Activated T-cell treated with anti-CD3 and anti-CD28 coated beads for 1 hour (primary cell): ENCODE measurements around the gene ABHD15.

Experiments used
- DNase-seq: peaks from one replicate; pipeline ENCODE4 v3.0.0-alpha.2; 2020; ENCODE audit warnings: low read depth

Gene ABHD15

DNA sequence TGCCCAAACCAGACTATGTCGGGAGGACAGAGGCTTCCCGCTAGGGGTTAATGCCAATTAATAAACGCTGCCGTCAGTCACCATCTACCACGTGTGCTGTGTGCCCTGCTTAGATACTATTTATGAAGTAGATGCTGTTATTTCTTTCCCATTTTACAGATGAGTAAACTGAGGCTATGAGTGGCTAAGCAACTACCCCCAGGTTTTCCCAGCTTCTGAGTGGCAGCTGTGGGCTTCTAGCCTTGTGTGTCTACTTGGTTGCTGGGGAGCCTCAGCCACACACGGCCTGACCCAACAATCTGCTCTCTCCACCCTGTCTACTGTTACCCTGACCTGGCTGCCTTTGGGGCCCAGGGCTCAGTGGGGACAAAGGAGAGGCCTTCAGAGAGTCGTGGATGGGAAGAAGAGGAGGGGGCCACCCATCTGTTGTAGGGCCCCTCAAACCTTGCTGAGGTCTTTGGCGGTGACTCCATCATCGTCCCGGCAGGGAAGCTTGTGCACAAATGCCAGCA is 15.5 kb upstream of the ABHD15 start:
- DNase-seq: no peak

DNA sequence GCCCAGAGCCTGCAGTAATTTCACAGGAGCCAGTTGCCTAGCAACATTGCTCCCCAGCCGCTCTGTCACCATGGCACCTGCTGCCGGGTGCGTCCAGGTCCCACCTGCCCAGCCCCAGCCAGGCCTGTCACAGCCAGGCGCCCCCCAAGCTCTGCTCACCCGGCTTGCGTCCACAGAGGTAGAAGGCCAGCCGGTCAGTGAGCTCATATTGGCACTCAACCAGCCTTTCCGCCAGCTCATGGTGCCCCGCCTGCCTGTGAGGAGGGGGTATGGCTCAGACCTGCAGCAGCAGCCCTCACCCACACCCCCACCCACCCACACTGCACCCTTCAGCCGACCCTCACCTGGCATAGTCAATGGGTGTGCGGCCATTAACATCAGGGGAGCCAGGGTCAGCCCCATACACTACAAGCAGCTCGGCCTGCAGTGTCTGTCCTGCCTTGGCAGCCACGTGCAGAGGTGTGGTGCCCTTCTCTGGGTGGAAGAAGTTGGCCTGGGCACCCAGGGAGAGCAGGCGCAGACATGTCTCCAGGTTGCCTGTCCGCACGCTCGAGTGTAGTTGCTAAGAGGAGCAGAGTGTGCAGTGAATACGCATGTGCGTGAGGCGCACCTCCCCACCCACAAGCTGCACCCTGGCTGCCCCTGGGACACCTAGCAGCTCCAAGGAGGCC is 14.9 kb upstream of the ABHD15 start:
- no peak for DNase-seq

DNA sequence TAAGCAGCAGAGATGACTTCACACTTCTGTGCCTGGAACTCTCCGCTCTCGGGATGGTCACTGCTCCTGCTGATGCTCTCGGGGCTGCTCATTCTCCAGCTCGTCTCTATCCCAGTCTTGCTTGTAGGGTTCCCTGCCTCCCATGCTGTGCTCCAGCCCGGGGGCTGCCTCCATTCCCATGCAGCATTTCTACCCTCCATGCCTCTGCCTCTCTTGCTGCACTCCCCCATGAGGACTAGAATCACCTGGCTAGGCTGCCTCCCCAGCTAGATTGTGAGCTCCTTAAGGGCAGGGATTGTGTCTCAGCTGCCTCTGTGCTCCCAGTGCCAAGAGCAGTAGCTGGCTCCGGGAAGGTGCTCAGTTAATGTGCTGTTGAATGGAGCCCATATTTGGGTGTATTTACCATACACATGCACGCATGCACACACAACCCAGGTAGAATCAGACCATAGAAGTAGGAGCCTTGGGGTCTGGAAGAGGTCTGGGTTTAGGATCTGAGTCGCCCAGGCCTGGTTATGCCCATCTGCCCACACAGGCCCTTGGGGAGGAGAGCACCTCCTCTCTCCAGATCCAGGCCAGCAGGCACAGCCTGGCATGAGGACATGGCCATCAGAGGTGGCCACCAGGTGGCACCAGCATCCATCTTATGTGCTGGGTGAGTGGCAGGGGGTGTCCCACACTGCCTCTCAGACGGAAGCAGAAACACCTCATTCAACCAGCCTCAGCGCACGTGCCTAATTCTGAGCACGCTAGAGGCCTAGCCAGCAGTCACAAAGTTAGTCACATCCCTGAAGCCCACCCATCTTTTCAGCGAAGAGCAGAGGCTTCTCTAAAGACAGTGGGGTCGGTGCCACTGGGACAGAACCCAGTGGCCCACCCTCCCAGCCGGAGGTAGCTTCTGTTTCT is 13.3 kb upstream of the ABHD15 start:
- DNase-seq: peak; percentile 85

DNA sequence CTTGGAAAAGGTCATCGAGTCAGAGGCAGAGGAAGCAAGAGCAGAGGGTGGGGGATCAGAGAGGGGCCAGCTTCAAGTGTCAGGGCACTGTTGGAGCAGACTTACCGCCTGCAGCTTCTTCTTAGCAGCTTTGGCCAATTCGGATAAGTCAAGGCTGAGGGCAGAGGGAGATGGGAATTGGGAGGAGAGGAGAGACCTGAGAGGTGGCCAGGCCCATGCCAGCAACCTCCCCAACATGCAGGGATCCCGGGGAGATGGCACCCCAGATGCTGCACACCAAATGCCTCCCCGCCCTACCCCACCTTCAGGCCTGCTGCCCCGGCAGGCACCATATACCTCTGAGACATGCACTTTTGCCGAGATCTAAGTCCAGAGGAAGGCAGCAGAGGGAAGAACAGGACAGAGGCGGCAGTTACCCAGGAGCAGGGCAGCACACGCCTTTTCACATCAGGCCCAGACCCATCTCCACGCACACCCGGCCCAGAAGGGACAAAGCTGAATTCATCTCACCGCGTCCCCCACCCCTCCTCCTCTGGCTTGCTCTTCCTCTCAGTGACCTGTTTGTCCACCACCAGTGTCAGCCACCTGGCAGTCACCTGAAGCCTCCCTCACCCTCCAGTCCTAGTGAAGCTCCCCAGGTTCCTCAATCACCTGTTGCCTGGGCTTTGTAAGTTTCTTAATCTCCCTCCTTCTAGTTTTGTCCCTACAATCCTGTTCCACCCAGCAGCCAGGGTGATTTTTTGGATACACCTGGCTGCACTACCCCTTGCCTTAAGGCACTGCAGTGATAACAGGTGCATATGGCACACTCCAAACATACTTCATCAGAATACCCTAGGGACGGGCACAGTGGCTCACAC is 12.0 kb upstream of the ABHD15 start:
- DNase-seq: no peak

DNA sequence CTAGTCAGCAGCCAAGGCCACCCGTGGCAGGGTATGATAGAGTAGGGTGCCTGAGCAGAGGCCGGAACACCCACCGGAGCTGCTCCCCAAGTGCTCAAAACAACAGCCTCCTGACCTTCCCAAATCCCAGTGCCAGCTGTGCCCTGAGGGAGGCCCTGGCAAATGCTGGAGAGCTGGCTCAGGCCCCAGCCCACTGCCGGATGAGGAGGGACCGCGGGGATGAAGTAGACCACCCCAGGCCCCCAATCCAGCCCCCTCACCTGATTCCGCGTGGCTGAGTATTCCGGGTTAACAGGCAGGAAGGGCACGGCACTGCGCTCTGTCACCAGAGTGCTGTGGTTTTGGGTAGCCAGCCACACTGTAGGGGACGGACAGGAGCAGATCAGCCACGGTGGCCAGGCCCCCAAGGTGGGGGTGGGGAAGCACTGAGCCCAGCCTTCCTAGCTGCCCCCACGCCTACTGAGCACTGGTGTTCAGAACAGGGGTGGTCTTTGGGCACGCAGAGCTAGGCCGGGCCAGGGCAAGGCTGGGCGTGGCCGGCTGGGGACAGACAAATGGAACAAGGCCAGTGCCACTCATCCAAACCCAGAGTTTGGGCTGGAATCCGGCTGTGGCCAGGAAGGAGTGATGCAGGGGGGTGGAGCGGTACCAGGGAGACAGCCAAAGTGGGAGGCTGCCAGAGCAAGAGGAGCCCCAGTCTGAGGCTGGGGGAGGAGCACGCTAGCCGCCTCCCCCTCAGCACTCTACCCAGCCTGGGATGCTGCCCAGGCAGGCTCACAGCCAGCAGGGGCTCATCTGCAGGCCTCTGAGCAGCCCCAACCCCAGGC is 10.8 kb upstream of the ABHD15 start:
- no peak for DNase-seq

DNA sequence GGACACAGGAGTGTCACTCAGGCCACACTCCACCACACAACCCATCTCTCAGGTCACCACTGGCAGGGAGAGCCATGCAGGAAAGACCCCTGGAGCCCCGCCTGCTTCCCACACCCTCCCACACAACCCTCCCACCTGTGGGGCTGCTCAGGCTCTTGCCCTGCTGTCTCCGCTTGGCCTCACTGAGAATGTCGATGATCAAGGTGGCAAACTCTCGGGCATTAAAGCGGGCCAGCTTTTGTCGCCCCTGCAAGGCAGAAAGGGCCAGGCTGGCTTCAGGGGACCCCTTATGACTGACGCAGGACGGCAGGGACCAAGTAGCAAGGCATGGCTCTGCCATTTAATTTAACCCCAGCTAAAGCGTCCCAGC is 10.1 kb upstream of the ABHD15 start:
- DNase-seq: no peak

DNA sequence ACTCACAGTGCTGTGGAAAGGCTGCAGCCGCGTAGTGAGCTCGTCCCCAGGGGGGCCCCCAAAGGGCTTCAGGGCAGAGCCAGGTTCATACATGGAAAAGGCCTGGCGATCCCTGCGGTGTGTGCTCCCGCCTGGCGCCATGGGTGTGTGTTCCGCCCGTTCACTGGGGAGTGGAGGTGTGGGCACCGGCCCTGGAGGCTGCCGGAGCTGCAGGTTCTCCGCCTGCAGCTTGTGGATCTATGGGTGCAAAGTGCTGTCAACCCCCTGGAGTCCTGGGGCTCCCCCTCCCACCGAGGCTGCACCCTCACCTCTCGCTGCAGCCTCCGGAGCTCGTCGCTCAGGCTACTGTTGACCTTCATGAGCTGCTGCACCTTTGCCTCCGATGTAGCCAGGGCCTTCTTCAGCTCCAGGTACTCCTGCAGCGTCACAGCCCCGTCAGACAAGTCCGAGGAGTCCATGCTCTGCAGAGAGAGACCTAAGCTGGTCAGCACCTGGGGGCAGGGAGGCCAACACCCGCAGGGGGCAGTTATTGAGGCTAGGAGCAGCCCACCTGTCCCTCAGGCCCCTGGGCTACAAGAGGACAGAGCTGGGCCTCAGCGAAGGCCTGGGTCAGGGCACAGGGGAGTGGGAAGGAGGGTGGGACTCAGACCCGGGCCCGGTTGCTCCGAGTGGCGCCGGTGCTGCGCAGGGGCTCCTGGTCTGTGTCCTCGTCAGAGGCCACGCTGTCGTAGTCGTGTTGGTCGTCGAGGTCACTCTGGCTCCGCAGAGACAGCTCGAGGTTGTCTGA is 9.6 kb upstream of the ABHD15 start:
- DNase-seq: no peak

DNA sequence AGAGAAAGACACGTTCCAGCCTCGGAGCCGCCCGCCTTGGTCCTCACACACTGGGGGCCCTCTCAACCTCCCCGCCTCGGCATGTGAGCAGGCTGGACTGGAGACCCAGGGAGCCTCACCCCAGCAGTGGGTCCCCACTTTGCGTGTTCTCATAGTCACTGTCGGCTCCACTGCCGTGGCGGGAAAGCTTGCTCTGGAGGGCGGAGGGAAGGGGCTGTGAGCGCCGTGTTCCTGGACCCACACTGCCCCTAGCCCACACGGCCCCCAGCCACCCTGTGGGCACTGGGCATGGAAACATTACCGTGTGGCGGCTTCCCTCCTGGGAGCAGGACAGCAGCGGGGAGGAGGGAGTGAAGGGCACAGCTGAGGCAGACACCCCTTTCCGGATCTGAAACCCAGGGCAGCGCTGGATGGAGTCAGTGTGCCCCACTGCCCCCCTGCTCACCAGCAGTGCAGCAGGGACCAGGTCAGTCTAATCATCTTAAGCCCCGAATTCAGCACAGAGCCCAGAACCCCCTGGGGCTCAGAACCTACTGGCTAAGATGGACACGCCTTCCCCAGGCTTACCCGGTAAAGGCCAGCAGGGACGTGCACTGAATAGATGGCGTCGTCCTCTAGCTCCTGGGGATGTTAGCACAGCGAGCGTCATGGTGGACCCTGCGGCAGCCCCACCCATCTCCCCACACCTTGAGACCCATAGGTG is 8.8 kb upstream of the ABHD15 start:
- DNase-seq: no peak

DNA sequence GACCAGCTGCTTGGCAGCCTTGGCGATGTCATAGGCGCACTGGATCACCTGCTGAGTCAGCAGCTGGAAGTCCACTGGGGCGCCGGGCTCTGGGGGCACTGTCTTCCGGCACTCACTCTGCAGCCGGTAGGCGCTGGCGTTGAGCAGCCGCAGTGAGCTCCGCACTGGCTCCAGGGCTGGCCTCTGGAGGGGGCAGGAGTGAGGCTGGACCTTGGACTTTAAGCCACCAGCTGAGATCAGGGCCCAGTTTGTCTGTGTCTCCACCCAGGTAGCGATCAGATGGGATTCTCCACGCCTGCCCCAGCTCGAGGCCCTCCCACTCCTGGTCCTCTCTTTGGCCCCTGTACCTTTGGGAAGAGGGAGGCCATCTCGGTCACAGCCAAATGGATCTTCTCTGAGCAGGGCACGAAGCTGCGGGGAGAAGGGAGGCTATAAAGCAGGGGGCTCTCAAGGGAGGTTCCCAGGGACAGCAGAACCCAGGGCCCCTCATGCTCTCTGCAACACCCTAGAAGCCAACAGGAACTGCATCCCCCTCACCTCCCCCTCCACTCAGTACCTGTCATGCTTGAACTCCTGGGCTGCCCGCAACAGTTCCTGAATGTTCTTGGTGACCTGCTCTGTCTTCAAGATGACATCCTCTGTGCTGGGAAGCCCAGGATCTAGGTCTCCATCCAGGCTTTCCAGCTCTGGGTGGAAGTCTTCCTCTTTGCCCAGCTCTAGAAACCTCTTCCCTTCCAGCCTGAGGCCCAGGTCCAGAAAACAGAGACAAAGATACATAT is 8.1 kb upstream of the ABHD15 start:
- no peak for DNase-seq

DNA sequence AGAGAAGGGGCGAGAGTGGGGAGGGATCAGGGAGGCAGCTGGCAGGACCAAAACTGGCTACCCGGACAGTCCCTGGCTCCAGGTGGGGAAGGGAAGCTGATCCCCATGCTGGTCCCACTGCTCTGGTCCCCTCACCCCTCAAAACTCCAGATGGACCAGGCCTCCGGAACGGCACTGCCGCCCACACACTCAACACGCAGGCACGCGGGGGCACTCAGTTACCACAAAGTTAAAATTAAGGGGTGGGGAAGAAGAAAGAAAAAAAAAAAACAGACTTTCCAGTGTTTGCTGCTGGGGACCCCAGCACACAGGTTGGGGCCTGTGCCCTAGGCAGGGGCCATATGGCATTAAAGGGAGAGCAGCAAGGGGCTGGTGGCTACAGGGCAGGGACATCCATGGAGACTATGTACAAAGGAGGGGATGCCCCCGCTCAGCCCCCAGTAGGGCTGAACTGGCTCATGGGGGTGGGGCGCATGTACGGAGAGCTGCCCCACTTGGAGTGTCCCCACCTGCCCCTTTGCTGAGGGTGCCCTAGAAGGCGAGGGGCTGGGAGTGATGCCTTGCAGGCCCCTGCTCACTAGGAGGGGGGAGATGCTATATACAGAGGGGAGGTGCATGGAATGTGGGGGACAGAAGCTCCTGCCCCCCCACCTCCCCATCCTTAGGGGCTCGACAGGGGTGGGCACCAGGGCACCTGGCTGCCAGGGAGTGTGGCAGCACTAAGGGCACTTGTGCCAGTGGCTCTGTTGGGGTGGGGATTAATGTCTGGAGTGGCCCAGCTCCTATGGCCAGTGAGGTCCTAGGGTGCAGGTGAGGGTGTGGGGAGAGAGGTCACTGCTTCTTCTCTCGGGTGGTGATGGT is 7.3 kb upstream of the ABHD15 start:
- DNase-seq: no peak

DNA sequence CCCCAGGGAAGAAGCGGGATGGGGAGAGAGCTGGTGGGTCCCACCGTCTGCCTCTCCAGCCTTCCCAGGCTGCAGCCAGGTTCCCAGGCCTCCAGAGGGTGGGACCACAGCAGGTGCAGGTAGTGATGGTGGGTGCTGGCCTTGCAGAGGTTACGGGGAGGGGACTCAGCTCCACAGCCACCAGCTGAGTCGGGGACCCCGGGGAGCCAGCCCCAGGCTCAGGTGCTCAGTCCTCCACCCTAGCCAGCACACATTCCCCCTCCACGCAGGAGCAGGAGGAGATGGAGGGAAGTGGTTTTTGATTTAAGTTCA is 6.7 kb upstream of the ABHD15 start:
- no peak for DNase-seq

DNA sequence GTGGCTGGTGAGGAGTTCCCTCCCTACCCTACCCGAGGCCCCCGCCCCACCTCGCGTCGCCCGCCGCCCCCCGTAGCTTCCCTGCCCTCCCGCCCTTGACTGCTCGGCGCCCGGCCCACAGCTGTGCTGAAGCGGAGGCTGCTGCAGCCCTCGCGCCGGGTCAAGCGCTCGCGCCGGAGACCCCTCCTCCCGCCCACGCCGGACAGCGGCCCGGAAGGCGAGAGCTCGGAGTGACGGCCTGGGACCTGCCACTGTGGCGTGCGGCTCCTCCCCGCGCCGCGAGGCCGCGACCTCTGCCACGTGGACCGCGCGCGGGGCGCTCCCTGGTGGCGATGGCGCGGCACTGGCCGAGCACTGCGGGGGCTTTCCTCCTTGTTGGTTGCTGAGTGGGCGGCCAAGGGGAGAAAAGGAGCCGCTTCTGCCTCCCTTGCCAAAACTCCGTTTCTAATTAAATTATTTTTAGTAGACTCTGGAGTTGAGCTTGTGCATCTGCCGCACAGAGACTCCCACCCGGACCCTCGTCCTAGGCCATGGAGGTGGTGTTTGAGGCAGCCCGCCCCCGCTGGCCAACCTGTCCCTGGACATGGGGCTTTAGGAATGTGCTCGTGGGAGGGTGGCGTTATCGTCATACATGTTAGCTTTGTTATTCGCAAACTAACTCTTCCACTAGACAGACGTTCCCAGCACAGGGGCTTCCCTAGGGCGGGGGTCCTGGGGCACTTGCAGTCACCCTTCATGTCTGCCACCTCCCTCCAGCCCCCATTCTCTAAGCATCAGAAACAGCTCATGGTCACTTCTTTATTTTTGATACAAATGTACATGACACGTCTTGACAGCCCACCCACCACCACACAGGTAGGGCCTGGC is 6.1 kb upstream of the ABHD15 start:
- no peak for DNase-seq

DNA sequence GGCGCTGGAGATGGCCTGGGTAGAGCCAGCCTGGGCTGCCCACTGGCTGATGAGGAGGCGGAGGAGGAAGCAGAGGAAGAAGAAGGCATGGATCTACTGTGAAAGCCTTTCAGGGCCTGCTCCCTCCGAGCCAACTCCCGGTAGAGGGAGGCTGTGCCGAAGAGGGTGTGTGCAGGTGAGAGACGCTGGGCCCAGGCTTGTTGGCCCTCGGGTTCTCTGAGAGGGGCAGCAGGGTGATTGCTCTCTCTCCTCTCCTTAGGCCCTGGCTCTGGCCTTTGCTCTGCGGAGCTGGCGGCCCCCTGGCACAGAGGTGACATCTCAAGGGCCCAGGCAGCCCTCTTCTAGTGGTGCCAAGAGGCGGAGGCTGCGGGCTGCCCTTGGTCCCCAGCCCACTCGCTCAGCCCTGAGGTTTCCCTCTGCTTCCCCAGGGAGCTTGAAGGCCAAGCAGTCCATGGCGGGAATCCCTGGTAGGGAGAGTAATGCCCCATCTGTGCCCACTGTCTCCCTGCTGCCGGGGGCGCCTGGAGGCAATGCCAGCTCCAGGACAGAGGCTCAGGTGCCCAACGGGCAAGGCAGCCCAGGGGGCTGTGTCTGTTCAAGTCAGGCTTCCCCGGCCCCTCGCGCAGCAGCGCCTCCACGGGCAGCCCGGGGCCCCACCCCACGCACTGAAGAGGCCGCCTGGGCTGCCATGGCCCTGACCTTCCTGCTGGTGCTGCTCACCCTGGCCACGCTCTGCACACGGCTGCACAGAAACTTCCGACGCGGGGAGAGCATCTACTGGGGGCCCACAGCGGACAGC is 5.2 kb upstream of the ABHD15 start:
- no peak for DNase-seq

DNA sequence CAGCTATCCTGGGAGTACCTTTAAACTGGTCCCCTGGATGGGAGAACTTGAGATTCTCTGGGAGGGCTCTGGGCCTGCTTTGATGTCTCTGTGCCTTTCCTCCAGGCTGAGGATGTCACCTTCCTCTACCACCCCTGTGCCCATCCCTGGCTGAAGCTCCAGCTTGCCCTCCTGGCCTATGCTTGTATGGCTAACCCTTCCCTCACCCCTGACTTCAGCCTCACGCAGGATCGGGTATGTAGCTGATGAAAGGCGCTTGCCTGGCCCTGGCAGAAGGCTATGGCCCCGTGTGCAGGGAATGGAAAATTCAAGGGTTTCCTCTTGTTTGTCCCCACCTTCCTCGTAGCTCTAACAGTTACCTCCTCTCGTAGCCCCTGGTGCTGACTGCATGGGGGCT is 4.6 kb upstream of the ABHD15 start:
- no peak for DNase-seq

DNA sequence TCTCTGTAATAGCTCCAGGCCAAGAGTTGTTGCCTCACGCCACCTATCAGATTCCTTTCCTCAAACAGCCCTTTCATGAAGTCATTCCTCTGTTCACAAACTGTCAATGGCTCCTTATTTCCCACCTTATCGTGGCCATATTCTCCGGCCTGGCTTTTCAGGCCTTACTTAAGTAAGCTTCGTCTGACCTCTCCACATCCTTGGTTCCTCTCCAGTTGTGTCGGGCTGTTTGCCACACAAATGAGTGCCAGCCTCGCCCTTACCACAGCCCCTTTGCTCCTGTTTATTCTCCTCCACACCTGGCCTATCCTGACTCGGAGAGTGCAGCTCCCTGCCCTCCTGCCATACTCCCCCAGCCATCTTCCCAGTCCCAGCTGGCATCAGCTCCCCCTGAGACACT is 3.7 kb upstream of the ABHD15 start:
- no peak for DNase-seq

DNA sequence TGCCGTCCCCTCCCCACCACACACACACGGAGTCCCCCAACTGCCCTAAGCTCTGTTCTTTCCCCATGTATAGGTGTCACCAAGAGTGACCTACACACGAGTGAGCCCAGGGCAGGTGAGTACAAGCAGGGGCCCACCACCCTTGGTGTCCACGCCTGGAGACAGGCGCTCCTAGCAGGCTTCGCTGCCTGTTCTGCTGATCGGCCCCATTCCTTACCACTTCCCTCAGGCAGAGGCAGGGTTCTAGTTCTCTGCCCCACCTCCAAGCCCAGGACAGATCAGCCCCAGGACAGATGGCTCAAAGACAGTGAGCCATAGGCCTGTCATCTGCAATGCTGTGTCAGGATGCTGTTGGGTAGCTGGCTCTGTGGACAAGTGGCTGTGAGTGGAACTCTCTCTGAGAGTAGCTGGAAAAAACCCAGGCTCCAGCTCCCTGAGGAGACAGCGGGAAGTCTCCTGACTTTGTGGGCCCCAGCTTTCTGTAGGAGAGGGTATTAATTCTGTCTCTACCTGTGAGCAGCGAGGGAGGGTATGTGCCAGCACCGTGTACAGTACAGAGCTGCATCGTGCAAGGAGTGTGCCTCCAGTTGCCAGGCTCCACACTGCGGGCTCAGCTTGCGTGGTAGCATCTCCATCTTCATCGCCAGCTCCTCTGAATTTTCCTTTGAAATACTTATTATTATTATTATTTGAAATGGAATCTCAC is 2.6 kb upstream of the ABHD15 start:
- DNase-seq: no peak
